Glutamatergic neuron (in vitro differentiated cells): ENCODE measurements around the gene PRMT7. TPM values are rescaled to one million over a fixed set of nuclear protein-coding genes. Genes with fewer than 3 reads are reported as not detected.
A peak's percentile ranks its signal among the peaks of the same experiment; 100 is the strongest.

Experiments
- DNase-seq: peaks from one replicate; pipeline ENCODE4 v3.0.0; 2022
- H3K27ac Mint-ChIP-seq: one replicate; pipeline ENCODE4 v1.8.0; 2020; ENCODE audit warnings: mild to moderate bottlenecking, mixed read lengths, inconsistent platforms; ENCODE audit not compliant: unreplicated experiment
- H3K27me3 Mint-ChIP-seq: one replicate; pipeline ENCODE4 v1.8.0; 2020; ENCODE audit warnings: mild to moderate bottlenecking, moderate library complexity, mixed read lengths, inconsistent platforms; ENCODE audit not compliant: unreplicated experiment
- H3K36me3 Mint-ChIP-seq: one replicate; pipeline ENCODE4 v1.8.0; 2020; ENCODE audit warnings: mild to moderate bottlenecking, mixed read lengths, inconsistent platforms; ENCODE audit not compliant: unreplicated experiment
- H3K4me1 Mint-ChIP-seq: one replicate; pipeline ENCODE4 v1.8.0; 2020; ENCODE audit warnings: mild to moderate bottlenecking, low read depth, mixed read lengths, inconsistent platforms; ENCODE audit not compliant: unreplicated experiment
- H3K4me3 Mint-ChIP-seq: one replicate; pipeline ENCODE4 v1.8.0; 2020; ENCODE audit warnings: mild to moderate bottlenecking, mixed read lengths, inconsistent platforms; ENCODE audit not compliant: unreplicated experiment
- H3K9me3 Mint-ChIP-seq: one replicate; pipeline ENCODE4 v1.8.0; 2020; ENCODE audit warnings: mild to moderate bottlenecking, moderate library complexity, mixed read lengths, inconsistent platforms; ENCODE audit not compliant: unreplicated experiment
- CTCF ChIP-seq: fragments of 200-600 bp; sonication (generic); IDR thresholded peaks from one replicate; pipeline ENCODE4 v1.5.0; 2021; ENCODE audit not compliant: partially characterized antibody, unreplicated experiment
- total RNA-seq: library from RNA; stranded (reverse); fragmentation: NEBNext Ultra II Directional; extraction: Animal tissue kit (Norgen Biotek cat#: 25700); gene quantifications from one replicate; pipeline ENCODE4 v1.2.1, GENCODE V29; 2021; ENCODE audit not compliant: unreplicated experiment

The PRMT7 gene
- total RNA-seq, 1 donor from 2014 or later, result 62.7 TPM

GRCh38 chr16:68400924-68401460, 90.2 kb downstream of the PRMT7 start:
- Mint-ChIP-seq H3K4me3 (no peak overlapping the region), H3K9me3 (peaks cover 1% of the 10 kb centered on the region), H3K27ac (no peak overlapping the region), H3K4me1 (peaks cover 7% of the 10 kb centered on the region), H3K36me3 (no peaks in the 10 kb centered on the region), H3K27me3 (peaks cover 16% of the 10 kb centered on the region)
- DNase-seq, result no peak
- TF ChIP-seq CTCF, result no peak

- TF ChIP-seq CTCF, result no peak
- no peak overlapping the region for H3K27ac Mint-ChIP-seq
Observed at GRCh38 chr16:68401871-68402747, 91.3 kb downstream of the PRMT7 start.

GRCh38 chr16:68402748-68403040, 91.9 kb downstream of the PRMT7 start:
- no peaks in the 10 kb centered on the region for H3K9me3 Mint-ChIP-seq
- peaks cover 9% of the 10 kb centered on the region for H3K4me1 Mint-ChIP-seq
- peaks cover 12% of the 10 kb centered on the region for H3K27me3 Mint-ChIP-seq
- no peak overlapping the region for H3K27ac Mint-ChIP-seq
- no peak for TF ChIP-seq CTCF
- H3K4me3 Mint-ChIP-seq, result no peak overlapping the region
- no peak for DNase-seq
- no peaks in the 10 kb centered on the region for H3K36me3 Mint-ChIP-seq

More at GRCh38 chr16:68401871-68402747, 91.3 kb downstream of the PRMT7 start:
- Mint-ChIP-seq H3K27me3 (peaks cover 12% of the 10 kb centered on the region), H3K4me1 (peaks cover 11% of the 10 kb centered on the region), H3K9me3 (no peaks in the 10 kb centered on the region), H3K4me3 (no peak overlapping the region), H3K36me3 (no peaks in the 10 kb centered on the region)
- DNase-seq, result no peak

- H3K4me3 Mint-ChIP-seq, result no peak overlapping the region
- H3K36me3 Mint-ChIP-seq, result no peaks in the 10 kb centered on the region
- no peak for DNase-seq
- H3K27me3 Mint-ChIP-seq, result peaks cover 11% of the 10 kb centered on the region
- H3K4me1 Mint-ChIP-seq, result peaks cover 9% of the 10 kb centered on the region
- H3K27ac Mint-ChIP-seq, result peak overlapping the region; percentile 7
- no peak for TF ChIP-seq CTCF
- H3K9me3 Mint-ChIP-seq, result no peaks in the 10 kb centered on the region
Observed at GRCh38 chr16:68403177-68403576, 92.4 kb downstream of the PRMT7 start.

- H3K27me3 Mint-ChIP-seq, result peaks cover 8% of the 10 kb centered on the region
- peaks cover 9% of the 10 kb centered on the region for H3K4me1 Mint-ChIP-seq
- H3K27ac Mint-ChIP-seq, result no peak overlapping the region
- H3K36me3 Mint-ChIP-seq, result no peaks in the 10 kb centered on the region
- no peak for TF ChIP-seq CTCF
- H3K9me3 Mint-ChIP-seq, result no peaks in the 10 kb centered on the region
- DNase-seq, result no peak
- no peak overlapping the region for H3K4me3 Mint-ChIP-seq
Observed at GRCh38 chr16:68403704-68404103, 92.9 kb downstream of the PRMT7 start.
